PC-9 (cell line): ENCODE data around the gene HSPG2.
"Not testable (repeated sequence)": the region's sequence is repeated elsewhere in the genome, so short reads cannot be mapped to it uniquely, and the experiment has no call there.

Experiments used
- CTCF ChIP-seq: fragments of 200-600 bp; sonication (generic); conservative IDR thresholded peaks from 2 replicates; pipeline ENCODE4 v1.6.1; 2017; ENCODE audit warnings: mixed run types, antibody characterized with exemption, mild to moderate bottlenecking, moderate library complexity
- EZH2 ChIP-seq: fragments of 200-600 bp; sonication (generic); IDR thresholded peaks from 2 replicates; pipeline ENCODE4 v1.8.0; 2017; ENCODE audit warnings: antibody characterized with exemption, low read depth

GRCh38 chr1:21907737-21908534 lies 29.2 kb downstream of the HSPG2 start:
- not testable (repeated sequence) for TF ChIP-seq CTCF, EZH2
